D721Med (cell line): ENCODE results near the gene ANKH.

Source experiments
- DNase-seq: peaks from one replicate; pipeline ENCODE4 v3.0.0; 2011; ENCODE audit warnings: low spot score; ENCODE audit not compliant: insufficient read length
- FAIRE-seq: peaks from 2 replicates; lab custom pipeline; 2011; peaks lifted over from hg19 to GRCh38; lab: Jason Lieb, UNC
- TF ChIP-seq, protein P1 (sequence below): IDR thresholded peaks from 2 replicates; pipeline ENCODE4 v1.5.1; 2012; ENCODE audit warnings: mild to moderate bottlenecking, control low read depth; ENCODE audit not compliant: insufficient read depth; ENCODE audit errors: missing control alignments

The ANKH gene

DNA sequence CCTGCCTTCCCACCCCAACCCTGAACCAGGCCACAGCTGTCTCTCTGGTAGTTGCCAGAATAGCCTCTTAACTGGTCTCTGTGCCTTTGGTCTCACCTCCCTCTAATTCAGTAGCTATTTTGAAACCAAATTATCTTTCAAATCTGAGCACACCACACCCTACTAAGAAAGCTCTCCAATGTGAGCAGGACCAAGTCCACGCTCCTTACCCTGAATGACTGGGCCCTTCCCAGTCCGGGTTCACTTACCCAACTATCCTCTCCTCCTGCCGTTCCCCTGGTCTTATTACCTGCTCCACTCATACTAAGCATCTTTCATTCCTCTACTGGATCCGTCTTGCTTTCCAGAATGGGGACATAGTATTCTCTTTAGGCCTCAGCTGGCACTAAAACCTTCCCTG is 16.8 kb downstream of the ANKH start:
- no peak for DNase-seq
- TF ChIP-seq, protein P1, sequence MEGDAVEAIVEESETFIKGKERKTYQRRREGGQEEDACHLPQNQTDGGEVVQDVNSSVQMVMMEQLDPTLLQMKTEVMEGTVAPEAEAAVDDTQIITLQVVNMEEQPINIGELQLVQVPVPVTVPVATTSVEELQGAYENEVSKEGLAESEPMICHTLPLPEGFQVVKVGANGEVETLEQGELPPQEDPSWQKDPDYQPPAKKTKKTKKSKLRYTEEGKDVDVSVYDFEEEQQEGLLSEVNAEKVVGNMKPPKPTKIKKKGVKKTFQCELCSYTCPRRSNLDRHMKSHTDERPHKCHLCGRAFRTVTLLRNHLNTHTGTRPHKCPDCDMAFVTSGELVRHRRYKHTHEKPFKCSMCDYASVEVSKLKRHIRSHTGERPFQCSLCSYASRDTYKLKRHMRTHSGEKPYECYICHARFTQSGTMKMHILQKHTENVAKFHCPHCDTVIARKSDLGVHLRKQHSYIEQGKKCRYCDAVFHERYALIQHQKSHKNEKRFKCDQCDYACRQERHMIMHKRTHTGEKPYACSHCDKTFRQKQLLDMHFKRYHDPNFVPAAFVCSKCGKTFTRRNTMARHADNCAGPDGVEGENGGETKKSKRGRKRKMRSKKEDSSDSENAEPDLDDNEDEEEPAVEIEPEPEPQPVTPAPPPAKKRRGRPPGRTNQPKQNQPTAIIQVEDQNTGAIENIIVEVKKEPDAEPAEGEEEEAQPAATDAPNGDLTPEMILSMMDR: no peak
- FAIRE-seq: no peak

DNA sequence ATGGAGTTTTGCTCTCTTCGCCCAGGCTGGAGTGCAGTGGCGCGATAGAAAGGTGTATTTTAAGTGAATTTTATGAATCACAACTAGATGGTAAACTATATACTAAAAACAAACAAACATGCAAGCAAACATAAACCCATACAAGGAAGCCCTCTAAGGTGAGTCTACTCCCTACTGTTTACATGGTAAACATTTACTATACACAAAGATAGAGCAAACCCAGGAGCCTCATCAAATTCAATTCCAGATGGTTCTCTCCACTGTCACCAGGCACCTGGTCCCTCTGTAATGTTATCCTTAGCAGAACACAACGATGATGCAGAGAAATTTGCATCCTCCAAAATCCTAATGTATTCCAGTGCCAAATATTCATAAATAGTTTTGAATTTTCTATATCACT is 17.9 kb downstream of the ANKH start:
- DNase-seq: no peak
- TF ChIP-seq, protein P1: no peak
- FAIRE-seq: no peak

DNA sequence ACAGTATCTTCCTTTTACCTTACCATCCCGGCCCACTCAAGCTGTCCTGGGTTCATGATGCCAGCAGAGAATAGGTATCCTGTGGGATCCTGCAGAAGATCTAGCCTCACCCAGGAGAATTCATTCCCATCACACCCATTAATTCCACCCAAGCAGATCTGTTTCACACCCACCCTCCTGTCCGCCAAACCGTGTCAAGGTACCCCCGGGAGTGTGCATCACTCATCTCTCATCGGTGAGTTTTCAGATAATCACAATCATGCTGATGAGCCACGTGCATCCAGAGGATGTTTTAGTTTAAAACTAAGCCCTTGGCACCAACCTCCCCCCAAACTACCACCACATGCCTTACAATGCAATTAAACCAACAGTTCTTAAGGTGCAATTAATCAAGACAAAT is 18.8 kb downstream of the ANKH start:
- DNase-seq: no peak

DNA sequence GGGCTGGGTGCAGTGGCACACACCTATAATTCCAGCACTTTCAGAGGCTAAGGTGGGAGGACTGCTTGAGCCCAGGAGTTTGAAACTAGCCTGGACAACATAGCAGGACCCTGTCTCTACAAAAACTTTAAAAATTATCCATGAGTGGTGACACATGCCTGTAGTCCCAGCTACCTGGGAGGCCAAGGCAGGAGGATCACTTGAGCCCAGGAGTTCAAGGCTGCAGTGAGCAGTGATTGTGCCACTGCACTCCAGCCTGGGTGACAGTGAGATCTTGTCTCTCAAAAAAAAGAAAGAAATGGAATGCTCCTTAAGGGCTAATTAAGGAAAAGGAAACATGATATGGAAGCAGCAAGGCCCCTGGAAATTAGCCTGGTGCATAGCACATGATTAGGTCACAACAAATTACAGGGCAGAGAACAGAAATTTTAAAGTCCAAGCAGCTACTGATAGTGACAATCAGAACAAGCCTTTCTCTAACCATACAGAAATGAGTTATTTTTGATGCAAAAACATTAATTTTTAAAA is 19.5 kb downstream of the ANKH start:
- TF ChIP-seq, protein P1: no peak
- no peak for DNase-seq
- FAIRE-seq: no peak

More for the DNA sequence above, 18.8 kb downstream of the ANKH start:
- TF ChIP-seq, protein P1: no peak
- no peak for FAIRE-seq

DNA sequence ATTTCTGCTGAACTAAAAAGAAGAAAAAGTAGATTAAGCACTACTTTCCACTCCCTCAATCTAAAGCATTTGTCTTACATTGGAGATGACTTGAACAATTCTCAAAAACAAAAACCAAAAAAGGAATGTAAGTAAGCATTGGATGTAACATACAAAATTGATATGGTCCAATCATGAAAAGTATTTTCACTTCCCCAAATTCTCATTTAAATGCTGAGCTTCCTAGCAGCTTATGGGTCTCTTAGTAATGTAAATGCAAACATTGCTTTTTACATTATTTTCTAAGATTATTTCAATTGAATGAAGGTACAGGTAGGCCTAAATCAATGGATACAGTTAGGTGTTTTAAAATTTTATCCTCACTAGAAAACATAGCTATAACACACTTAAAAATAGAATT is 20.0 kb downstream of the ANKH start:
- no peak for DNase-seq
- no peak for FAIRE-seq
- TF ChIP-seq, protein P1: no peak

DNA sequence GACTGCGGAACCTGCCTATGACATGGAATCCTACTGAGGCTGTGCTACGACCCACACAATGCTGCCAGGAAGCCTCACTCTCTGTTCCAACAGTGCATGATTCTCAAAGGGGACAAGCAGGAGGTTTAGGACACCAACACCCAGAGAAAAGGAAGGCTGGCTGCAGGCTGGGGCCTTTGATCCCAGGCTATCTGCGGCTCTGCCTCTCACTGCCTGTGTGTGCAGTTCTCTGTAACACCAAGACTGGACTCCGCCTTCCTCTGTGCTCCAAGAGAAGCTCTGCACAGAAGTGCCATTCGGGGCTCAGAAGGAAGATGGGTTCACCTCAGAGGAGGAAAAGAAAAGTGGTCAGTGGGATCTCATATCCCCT is 20.5 kb downstream of the ANKH start:
- DNase-seq: no peak
- FAIRE-seq: no peak

DNA sequence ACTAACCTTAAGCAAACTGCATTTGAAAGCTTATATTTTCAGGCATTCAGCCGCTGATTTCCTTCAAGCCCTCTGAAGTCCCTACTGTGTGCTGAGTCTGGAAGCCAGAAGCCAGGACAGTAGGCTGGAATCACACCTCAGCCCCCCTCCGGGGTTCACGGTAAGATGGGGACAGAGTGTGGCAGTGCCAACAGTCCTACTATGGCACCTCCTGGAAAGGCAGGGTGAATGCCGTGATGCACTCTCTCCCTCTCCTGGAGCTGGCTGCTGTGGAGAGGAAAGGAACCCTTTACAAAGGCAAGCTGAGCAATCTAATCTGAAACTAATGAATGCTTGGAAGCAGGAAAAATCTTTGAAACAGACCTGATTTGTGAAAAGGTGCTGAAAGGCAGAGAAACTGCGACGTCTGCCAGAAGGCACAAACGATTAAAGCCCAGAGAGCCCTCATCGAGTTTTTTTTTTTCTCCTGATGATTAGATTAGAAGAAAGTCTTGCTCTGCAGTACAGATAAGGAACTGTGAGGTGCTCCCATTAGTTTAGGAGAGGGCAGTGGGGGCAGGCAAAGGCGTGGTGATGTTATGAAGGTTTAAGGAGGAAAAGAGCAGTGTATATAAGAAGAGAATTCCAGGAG is 21.0 kb downstream of the ANKH start:
- no peak for DNase-seq
- TF ChIP-seq, protein P1: no peak

More for the DNA sequence above, 20.5 kb downstream of the ANKH start:
- TF ChIP-seq, protein P1: no peak

More for the DNA sequence above, 21.0 kb downstream of the ANKH start:
- FAIRE-seq: no peak
